CD14-positive monocyte (primary cell): Measurements from ENCODE around the gene STON2. TPM values are rescaled to one million over a fixed set of nuclear protein-coding genes. Genes with fewer than 3 reads are reported as not detected.

Experiments used
- DNase-seq, 3 donors: peaks; one replicate each; pipeline ENCODE4 v3.0.0-alpha.2; 2011 to 2022
- H2AFZ ChIP-seq: 2 replicates; pipeline ENCODE4 v1.6.0; 2012; ENCODE audit warnings: mild to moderate bottlenecking, low read depth, low read length, inconsistent platforms; ENCODE audit not compliant: insufficient read depth, poor library complexity, severe bottlenecking
- H3K27ac ChIP-seq, 2 donors: 1 replicate in 1 of 2; 2 replicates in 1 of 2; pipeline ENCODE4 v1.5.1; 2012 to 2013; ENCODE audit warnings: low read length in 2 of 2, control low read depth in 1 of 2, inconsistent platforms in 1 of 2, low read depth in 1 of 2, mild to moderate bottlenecking in 1 of 2
- H3K27me3 ChIP-seq, 2 donors: one replicate each; pipeline versions ENCODE4 v1.6.0 to v1.6.1; 2011 to 2013; ENCODE audit warnings: low read length in 2 of 2; ENCODE audit not compliant: control insufficient read depth in 2 of 2, insufficient read depth in 2 of 2
- H3K36me3 ChIP-seq, 2 donors: replicated peaks in 1 of 2; 1 replicate in 1 of 2; 2 replicates in 1 of 2; pipeline versions ENCODE4 v1.5.1 to v1.6.1; 2012 to 2013; ENCODE audit warnings: low read length in 2 of 2, control low read depth in 1 of 2, inconsistent platforms in 1 of 2, mild to moderate bottlenecking in 1 of 2; ENCODE audit not compliant: insufficient read depth in 2 of 2, control insufficient read depth in 1 of 2
- H3K4me1 ChIP-seq, 2 donors: 1 replicate in 1 of 2; 2 replicates in 1 of 2; pipeline versions ENCODE4 v1.5.1 to v1.6.1; 2012 to 2013; ENCODE audit warnings: low read length in 2 of 2, control low read depth in 1 of 2, inconsistent platforms in 1 of 2, mild to moderate bottlenecking in 1 of 2, moderate library complexity in 1 of 2; ENCODE audit not compliant: insufficient read depth in 2 of 2, control insufficient read depth in 1 of 2
- H3K4me2 ChIP-seq: replicated peaks from 2 replicates; pipeline ENCODE3; 2012; ENCODE audit warnings: low read length, moderate library complexity, mild to moderate bottlenecking; ENCODE audit not compliant: poor library complexity, severe bottlenecking; ENCODE audit errors: extremely low read depth
- H3K4me3 ChIP-seq, 3 experiments: fragments of 200-600 bp in 1 of 3; sonication (generic) in 1 of 3; replicated peaks in 1 of 3; 1 replicate in 2 of 3; 2 replicates in 1 of 3; pipeline ENCODE4 v1.5.1; 2011 to 2013; ENCODE audit warnings: low read length in 3 of 3, mild to moderate bottlenecking in 3 of 3, control low read depth in 2 of 3, low read depth in 2 of 3, inconsistent platforms in 1 of 3, moderate library complexity in 1 of 3
- H3K79me2 ChIP-seq: 2 replicates; pipeline ENCODE4 v1.6.0; 2012; ENCODE audit warnings: mild to moderate bottlenecking, control low read depth, inconsistent platforms, low read length, moderate library complexity; ENCODE audit not compliant: insufficient read depth
- H3K9ac ChIP-seq: 2 replicates; pipeline ENCODE4 v1.6.0; 2017; ENCODE audit warnings: low read length, mild to moderate bottlenecking; ENCODE audit not compliant: insufficient read depth, poor library complexity, severe bottlenecking
- H3K9me3 ChIP-seq, 2 donors: replicated peaks in 1 of 2; 1 replicate in 1 of 2; 2 replicates in 1 of 2; pipeline versions ENCODE4 v1.5.1 to v1.6.1; 2012 to 2013; ENCODE audit warnings: low read length in 2 of 2, control low read depth in 1 of 2; ENCODE audit not compliant: control insufficient read depth in 1 of 2, insufficient read depth in 1 of 2
- H4K20me1 ChIP-seq: 2 replicates; pipeline ENCODE4 v1.6.0; 2012; ENCODE audit warnings: mild to moderate bottlenecking, low read length, control low read depth, moderate library complexity; ENCODE audit not compliant: insufficient read depth
- H3K27ac Mint-ChIP-seq, 7 donors: one replicate each; pipeline ENCODE4 v1.8.0; 2020; ENCODE audit warnings: mild to moderate bottlenecking in 7 of 7, mixed read lengths in 7 of 7, moderate library complexity in 6 of 7, inconsistent platforms in 2 of 7
- H3K27me3 Mint-ChIP-seq, 3 donors: one replicate each; pipeline ENCODE4 v1.8.0; 2021 to 2022; ENCODE audit warnings: low read depth in 3 of 3, mild to moderate bottlenecking in 3 of 3, mixed read lengths in 3 of 3, moderate library complexity in 3 of 3, inconsistent platforms in 1 of 3
- H3K36me3 Mint-ChIP-seq, 2 donors: one replicate each; pipeline ENCODE4 v1.8.0; 2020; ENCODE audit warnings: mixed read lengths in 2 of 2, inconsistent platforms in 1 of 2, mild to moderate bottlenecking in 1 of 2
- H3K4me1 Mint-ChIP-seq: one replicate; pipeline ENCODE4 v1.8.0; 2020; ENCODE audit warnings: mild to moderate bottlenecking, mixed read lengths
- H3K4me3 Mint-ChIP-seq, 2 donors: one replicate each; pipeline ENCODE4 v1.8.0; 2020; ENCODE audit warnings: mild to moderate bottlenecking in 2 of 2, mixed read lengths in 2 of 2, moderate library complexity in 1 of 2
- H3K9me3 Mint-ChIP-seq, 7 donors: one replicate each; pipeline ENCODE4 v1.8.0; 2020 to 2022; ENCODE audit warnings: mixed read lengths in 7 of 7, mild to moderate bottlenecking in 6 of 7, moderate library complexity in 6 of 7, inconsistent platforms in 2 of 7
- CTCF ChIP-seq: fragments of 200-600 bp; IDR thresholded peaks from one replicate; pipeline ENCODE4 v1.8.0; 2022; ENCODE audit warnings: antibody characterized with exemption, mild to moderate bottlenecking
- WGBS: methylation state at CpG from one replicate; pipeline ENCODE4 v1.1.5; 2013; ENCODE audit warnings: missing lambda C conversion rate; ENCODE audit not compliant: insufficient coverage; 5-methylcytosine and 5-hydroxymethylcytosine counted together
- intact Hi-C, 2 donors: fragments of 100-400 bp; cut with micrococcal nuclease; formaldehyde crosslinking; loops; one replicate each; pipeline versions ENCODE4 v1.15.0 to v1.15.1; 2023
- polyA plus RNA-seq, 3 donors: library from polyadenylated mRNA; depleted of rRNA in 1 of 3; unstranded in 2 of 3; stranded (reverse) in 1 of 3; fragments of 300-500 nt in 2 of 3; fragments of >200 nt in 1 of 3; fragmentation: Illumina TruSeq in 2 of 3; gene quantifications; 1 replicate in 2 of 3; 2 replicates in 1 of 3; pipeline ENCODE4 v1.2.3, GENCODE V29; 2012 to 2021

The STON2 gene
- polyA plus RNA-seq, 3 donors = 1.6 to 3.2 (median 2.1) TPM

- no peaks in the 10 kb centered on the region for H3K36me3 ChIP-seq
- H3K4me1 ChIP-seq = peaks cover 17 to 19% of the 10 kb centered on the region in 2 donors
- no peak overlapping the region for H3K27ac ChIP-seq
- H3K9me3 ChIP-seq = peaks cover 0 to 8% of the 10 kb centered on the region in 2 donors
- peaks cover 0 to 14% of the 10 kb centered on the region in 2 donors for H3K36me3 Mint-ChIP-seq
- H3K9me3 Mint-ChIP-seq = peaks cover 0 to 3% (median 0%) of the 10 kb centered on the region in 7 donors
- no peak overlapping the region for H3K4me2 ChIP-seq
- no peak overlapping the region for H3K4me3 ChIP-seq
- no peak overlapping the region for H3K4me3 Mint-ChIP-seq
- no peaks in the 10 kb centered on the region for H3K79me2 ChIP-seq
- peaks cover 23 to 47% of the 10 kb centered on the region in 2 donors for H3K27me3 ChIP-seq
- no peak overlapping the region for H2AFZ ChIP-seq
- DNase-seq = no peak
- peaks cover 18% of the 10 kb centered on the region for H3K4me1 Mint-ChIP-seq
- 100% methylated on average over 1 of the region's 1 CpG for WGBS
- H3K9ac ChIP-seq = no peak overlapping the region
- TF ChIP-seq CTCF = no peak
- no peaks in the 10 kb centered on the region for H4K20me1 ChIP-seq
- peaks cover 32 to 67% (median 35%) of the 10 kb centered on the region in 3 donors for H3K27me3 Mint-ChIP-seq
- intact Hi-C loops = no loop called here
- no peak overlapping the region for H3K27ac Mint-ChIP-seq
Measured at GRCh38 chr14:81429028-81429427, 28.9 kb upstream of the STON2 start.

- H3K9me3 Mint-ChIP-seq = peaks cover 0 to 5% (median 0%) of the 10 kb centered on the region in 7 donors
- H3K9ac ChIP-seq = no peak overlapping the region
- intact Hi-C loops = no loop called here
Measured at GRCh38 chr14:81427348-81428058, 27.4 kb upstream of the STON2 start.

More at GRCh38 chr14:81427348-81428058, 27.4 kb upstream of the STON2 start:
- H3K27ac ChIP-seq = no peak overlapping the region
- peaks cover 18 to 52% (median 20%) of the 10 kb centered on the region in 3 donors for H3K27me3 Mint-ChIP-seq
- peak overlapping the region in 3 of 7 donors; percentile 16 to 35 (median 26) for H3K27ac Mint-ChIP-seq
- WGBS = 0% methylated on average over 4 of the region's 8 CpGs
- H3K4me3 Mint-ChIP-seq = peak overlapping the region in 1 of 2 donors; percentile 74
- H3K27me3 ChIP-seq = peaks cover 7 to 31% of the 10 kb centered on the region in 2 donors
- H4K20me1 ChIP-seq = no peaks in the 10 kb centered on the region
- peaks cover 32 to 34% of the 10 kb centered on the region in 2 donors for H3K4me1 ChIP-seq
- H3K4me2 ChIP-seq = peak overlapping the region; percentile 15
- H2AFZ ChIP-seq = peak overlapping the region; percentile 16
- H3K4me3 ChIP-seq = no peak overlapping the region
- peak; percentile 30 to 51 (median 37) for DNase-seq
- TF ChIP-seq CTCF = no peak
- H3K36me3 Mint-ChIP-seq = peaks cover 0 to 7% of the 10 kb centered on the region in 2 donors
- no peaks in the 10 kb centered on the region for H3K36me3 ChIP-seq
- no peaks in the 10 kb centered on the region for H3K79me2 ChIP-seq
- H3K9me3 ChIP-seq = no peaks in the 10 kb centered on the region
- peaks cover 34% of the 10 kb centered on the region for H3K4me1 Mint-ChIP-seq
